Measurements from ENCODE around the gene ENG.

The ENG gene

DNA sequence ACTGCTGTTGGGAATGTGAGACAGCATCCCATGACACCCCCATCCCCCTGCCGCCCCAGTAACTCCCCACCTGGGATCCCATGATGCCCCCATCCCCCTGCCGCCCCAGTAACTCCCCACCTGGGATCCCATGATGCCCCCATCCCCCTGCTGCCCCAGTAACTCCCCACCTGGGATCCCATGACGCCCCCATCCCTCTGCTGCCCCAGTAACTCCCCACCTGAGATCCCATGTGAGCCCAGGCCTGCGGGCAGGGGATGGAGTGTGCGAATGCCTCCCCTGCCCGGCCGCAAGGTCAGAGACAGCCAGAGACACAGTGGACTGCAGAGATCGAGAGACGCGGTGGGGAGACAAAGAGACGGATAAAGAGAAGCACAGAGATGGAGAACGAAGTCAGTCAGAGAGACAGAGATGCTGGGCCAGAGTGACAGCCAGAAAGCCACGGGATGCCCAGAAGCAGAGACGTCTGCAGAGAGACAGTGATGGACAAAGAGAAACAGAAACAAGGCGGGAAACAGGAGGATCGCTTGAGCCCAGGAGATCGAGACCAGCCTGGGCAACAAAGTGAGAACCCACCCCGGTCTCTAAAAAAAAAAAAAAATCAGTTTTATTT, 77.0 kb downstream of the ENG start:
- no peak for TF ChIP-seq ZFX (IDR thresholded peaks at IDR 0.05; ENCODE audit: borderline replicate concordance)
- TF ChIP-seq, protein P1, sequence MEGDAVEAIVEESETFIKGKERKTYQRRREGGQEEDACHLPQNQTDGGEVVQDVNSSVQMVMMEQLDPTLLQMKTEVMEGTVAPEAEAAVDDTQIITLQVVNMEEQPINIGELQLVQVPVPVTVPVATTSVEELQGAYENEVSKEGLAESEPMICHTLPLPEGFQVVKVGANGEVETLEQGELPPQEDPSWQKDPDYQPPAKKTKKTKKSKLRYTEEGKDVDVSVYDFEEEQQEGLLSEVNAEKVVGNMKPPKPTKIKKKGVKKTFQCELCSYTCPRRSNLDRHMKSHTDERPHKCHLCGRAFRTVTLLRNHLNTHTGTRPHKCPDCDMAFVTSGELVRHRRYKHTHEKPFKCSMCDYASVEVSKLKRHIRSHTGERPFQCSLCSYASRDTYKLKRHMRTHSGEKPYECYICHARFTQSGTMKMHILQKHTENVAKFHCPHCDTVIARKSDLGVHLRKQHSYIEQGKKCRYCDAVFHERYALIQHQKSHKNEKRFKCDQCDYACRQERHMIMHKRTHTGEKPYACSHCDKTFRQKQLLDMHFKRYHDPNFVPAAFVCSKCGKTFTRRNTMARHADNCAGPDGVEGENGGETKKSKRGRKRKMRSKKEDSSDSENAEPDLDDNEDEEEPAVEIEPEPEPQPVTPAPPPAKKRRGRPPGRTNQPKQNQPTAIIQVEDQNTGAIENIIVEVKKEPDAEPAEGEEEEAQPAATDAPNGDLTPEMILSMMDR (IDR thresholded peaks at IDR 0.05), result no peak
- no peak overlapping the region for H3K27ac ChIP-seq

GRCh38 chr9:127776924-127777289, 77.6 kb downstream of the ENG start:
- no peak for TF ChIP-seq ZFX (IDR thresholded peaks at IDR 0.05; ENCODE audit: borderline replicate concordance)
- TF ChIP-seq, protein P1 (IDR thresholded peaks at IDR 0.05), result no peak
- no peak overlapping the region for H3K27ac ChIP-seq

GRCh38 chr9:127776195-127776923, 78.1 kb downstream of the ENG start:
- TF ChIP-seq, protein P1 (IDR thresholded peaks at IDR 0.05), result no peak
- TF ChIP-seq ZFX (IDR thresholded peaks at IDR 0.05; ENCODE audit: borderline replicate concordance), result no peak
- no peak overlapping the region for H3K27ac ChIP-seq

- TF ChIP-seq, protein P1 (IDR thresholded peaks at IDR 0.05), result no peak
- TF ChIP-seq ZFX (IDR thresholded peaks at IDR 0.05; ENCODE audit: borderline replicate concordance), result no peak
- no peak overlapping the region for H3K27ac ChIP-seq
These were observed 80.5 kb downstream of the ENG start for GRCh38 chr9:127773981-127774380.

GRCh38 chr9:127773272-127773671, 81.2 kb downstream of the ENG start:
- TF ChIP-seq, protein P1 (IDR thresholded peaks at IDR 0.05), result no peak
- no peak for TF ChIP-seq ZFX (IDR thresholded peaks at IDR 0.05; ENCODE audit: borderline replicate concordance)
- H3K27ac ChIP-seq, result no peak overlapping the region

GRCh38 chr9:127772603-127773002, 81.9 kb downstream of the ENG start:
- no peak overlapping the region for H3K27ac ChIP-seq
- no peak for TF ChIP-seq ZFX (IDR thresholded peaks at IDR 0.05; ENCODE audit: borderline replicate concordance)
- TF ChIP-seq, protein P1 (IDR thresholded peaks at IDR 0.05), result no peak

DNA sequence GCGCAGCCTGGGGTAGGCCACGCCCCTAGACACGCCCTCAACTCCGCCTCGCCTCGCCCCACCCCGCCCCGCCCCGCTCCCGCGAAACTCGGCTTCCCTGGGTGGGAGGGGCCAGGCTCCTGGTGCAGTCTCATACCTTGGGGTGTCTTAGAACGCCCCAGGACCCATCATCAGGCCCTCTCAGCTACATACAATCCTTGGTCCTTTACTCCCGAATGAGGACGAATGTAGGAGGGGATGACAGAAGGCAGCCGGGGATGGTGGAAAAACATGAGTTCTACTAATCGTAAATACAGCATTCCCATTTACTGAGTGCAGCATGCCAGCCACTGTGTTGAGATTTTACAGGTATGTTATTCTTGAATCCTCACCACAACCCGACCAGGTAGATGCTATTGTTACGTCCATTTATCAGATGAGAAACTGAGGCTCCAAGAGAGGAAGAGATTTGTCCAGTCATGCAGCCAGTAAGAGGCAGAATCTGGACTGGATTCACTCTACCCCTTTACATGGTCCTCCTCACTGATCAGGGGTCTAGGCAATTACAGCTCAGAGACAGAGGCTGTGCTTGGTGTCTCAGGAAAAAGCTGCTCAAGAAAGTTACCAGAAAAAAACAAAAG, 82.8 kb downstream of the ENG start:
- no peak overlapping the region for H3K27ac ChIP-seq
- TF ChIP-seq, protein P1 (IDR thresholded peaks at IDR 0.05), result no peak
- TF ChIP-seq ZFX (IDR thresholded peaks at IDR 0.05; ENCODE audit: borderline replicate concordance), result no peak
